Memory B cell (primary cell): ENCODE results near the gene TTR.

Source experiments
- ATAC-seq: fragments of 150-1000 bp; cut with Tn5 transposase; 2 replicates; pipeline ENCODE4 v1.10.0; 2021; ENCODE audit warnings: low read depth, mild to moderate bottlenecking, moderate library complexity
- DNase-seq, 2 donors: peaks; one replicate each; pipeline ENCODE4 v3.0.0; 2022; ENCODE audit warnings: low spot score in 2 of 2
- H3K27ac Mint-ChIP-seq: one replicate; pipeline ENCODE4 v1.8.0; 2022; ENCODE audit warnings: mild to moderate bottlenecking, moderate library complexity, mixed read lengths
- H3K27me3 Mint-ChIP-seq: one replicate; pipeline ENCODE4 v1.8.0; 2022; ENCODE audit warnings: mixed read lengths
- H3K36me3 Mint-ChIP-seq: one replicate; pipeline ENCODE4 v1.8.0; 2022; ENCODE audit warnings: mild to moderate bottlenecking, mixed read lengths
- H3K4me1 Mint-ChIP-seq: one replicate; pipeline ENCODE4 v1.8.0; 2022; ENCODE audit warnings: mixed read lengths
- H3K4me3 Mint-ChIP-seq: one replicate; pipeline ENCODE4 v1.8.0; 2022; ENCODE audit warnings: mild to moderate bottlenecking, moderate library complexity, mixed read lengths
- H3K9me3 Mint-ChIP-seq: one replicate; pipeline ENCODE4 v1.8.0; 2022; ENCODE audit warnings: mixed read lengths

TTR gene

DNA sequence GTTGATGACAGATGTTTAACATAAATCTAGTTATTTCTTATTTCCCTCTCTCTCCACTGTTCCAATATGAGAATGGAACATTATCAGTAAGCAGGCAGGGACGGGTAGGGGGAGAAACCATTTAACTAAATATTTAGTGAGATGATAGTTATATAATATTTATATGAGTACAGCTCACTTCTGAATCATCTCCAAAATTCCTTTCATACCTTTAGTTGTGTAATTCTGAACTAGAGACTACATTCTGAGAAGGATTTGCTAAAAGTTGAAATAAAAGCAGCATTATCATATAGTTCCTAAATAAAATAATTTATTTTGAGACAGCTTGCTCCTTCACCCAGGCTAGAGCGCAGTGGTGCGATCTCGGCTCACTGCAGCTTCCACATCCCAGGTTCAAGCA, 51.3 kb downstream of the TTR start:
- H3K27me3 Mint-ChIP-seq = peaks cover 2% of the 10 kb centered on the region
- ATAC-seq (no peak), DNase-seq (no peak)
- H3K9me3 Mint-ChIP-seq = no peaks in the 10 kb centered on the region
- no peak overlapping the region for H3K4me3 Mint-ChIP-seq
- H3K27ac Mint-ChIP-seq = no peak overlapping the region
- H3K4me1 Mint-ChIP-seq = no peaks in the 10 kb centered on the region
- H3K36me3 Mint-ChIP-seq = no peaks in the 10 kb centered on the region

DNA sequence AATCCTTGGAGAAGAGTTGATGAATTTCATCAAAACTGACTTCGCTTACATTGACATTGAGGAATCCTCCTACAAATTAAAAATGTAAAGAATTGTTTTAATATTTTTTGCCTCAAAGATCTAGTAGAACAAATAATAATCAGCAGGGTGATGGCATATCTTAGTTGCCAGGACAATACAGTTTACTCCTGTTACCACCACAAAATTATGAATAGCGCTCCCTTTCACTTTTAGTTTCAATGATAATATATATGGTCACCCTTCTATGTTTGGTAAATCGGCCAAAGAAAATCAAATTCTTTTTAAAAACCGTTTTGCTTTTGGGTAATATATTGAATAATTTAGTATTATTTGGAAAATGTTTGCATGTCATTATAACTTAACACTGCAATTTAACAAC, 53.7 kb downstream of the TTR start:
- DNase-seq (no peak), ATAC-seq (no peak)
- Mint-ChIP-seq H3K27me3 (no peaks in the 10 kb centered on the region), H3K36me3 (no peaks in the 10 kb centered on the region), H3K4me1 (no peaks in the 10 kb centered on the region), H3K27ac (no peak overlapping the region), H3K4me3 (no peak overlapping the region), H3K9me3 (no peaks in the 10 kb centered on the region)

DNA sequence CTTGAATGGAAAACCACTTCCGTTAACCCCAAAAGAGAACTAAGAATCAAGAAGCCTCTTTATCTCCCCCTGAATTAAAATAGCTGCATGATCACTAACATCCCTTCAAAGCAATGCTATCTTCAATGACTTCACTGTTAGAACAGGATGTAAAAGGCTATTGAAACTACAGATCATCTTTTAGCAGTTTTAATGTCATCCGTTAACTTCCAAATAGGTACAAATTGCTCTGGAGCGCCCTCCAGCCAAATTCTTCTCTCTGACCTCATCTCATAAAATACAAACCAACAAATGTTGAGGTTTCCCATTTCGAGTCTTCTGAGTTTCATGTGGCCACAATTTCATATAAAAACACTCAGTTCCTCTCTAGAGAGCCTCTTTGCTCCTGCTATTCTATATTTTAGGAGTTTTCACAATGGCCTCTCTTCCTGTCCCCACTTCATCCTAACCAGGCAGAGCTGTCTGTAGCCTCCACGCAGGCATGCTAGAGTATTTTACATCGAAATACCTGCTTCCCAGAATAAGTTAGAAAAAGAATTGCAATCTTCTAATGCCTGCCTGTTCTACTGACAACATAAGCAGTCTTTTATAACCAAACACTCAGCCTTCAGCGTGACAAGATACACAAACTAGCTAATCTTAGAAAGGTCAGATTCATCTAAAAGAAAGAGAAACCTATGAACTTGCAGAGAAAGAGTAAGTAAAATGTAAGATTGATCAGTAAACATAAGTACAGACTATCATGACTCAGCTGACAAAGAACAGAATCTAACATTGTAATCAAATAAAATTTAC, 54.9 kb downstream of the TTR start:
- ATAC-seq = no peak
- DNase-seq = no peak
- Mint-ChIP-seq H3K9me3 (no peaks in the 10 kb centered on the region), H3K27ac (no peak overlapping the region), H3K36me3 (no peaks in the 10 kb centered on the region), H3K4me3 (no peak overlapping the region), H3K4me1 (no peaks in the 10 kb centered on the region), H3K27me3 (peaks cover 2% of the 10 kb centered on the region)

DNA sequence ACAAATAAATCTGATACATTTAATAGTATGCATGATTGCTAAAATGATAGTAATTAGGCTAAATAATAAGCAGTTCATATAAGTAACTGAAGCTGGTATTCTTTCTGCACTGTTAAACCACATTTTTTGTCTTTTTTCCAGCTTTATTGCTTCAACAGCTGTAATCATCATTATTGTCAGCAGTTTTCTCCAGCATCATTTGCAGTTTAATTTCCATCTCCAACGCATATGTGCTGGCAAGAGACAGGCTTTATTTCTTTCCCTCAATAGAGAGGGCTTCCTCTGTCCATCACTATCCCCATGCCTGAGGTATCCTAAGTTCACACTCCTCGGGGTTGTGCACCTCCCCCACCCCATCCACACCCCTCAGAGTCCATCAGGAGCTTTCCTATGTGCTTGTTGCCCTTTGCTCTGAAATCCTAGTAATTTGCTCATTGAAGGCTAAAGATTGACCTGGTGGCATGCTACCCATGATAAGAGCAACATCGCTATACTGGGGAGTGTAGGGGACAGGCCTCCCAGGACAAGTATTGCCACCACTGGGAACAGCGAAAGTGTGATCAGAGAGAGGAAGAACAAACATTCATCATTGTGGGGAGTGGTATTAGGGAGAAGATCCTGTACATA, 55.6 kb downstream of the TTR start:
- Mint-ChIP-seq H3K4me1 (no peaks in the 10 kb centered on the region), H3K36me3 (no peaks in the 10 kb centered on the region), H3K27me3 (peaks cover 5% of the 10 kb centered on the region), H3K4me3 (no peak overlapping the region), H3K27ac (no peak overlapping the region), H3K9me3 (no peaks in the 10 kb centered on the region)
- DNase-seq = no peak
- ATAC-seq = no peak
